ENCODE data around the gene TIMM50.

TIMM50 gene

GRCh38 chr19:39436350-39436716 is 44.3 kb upstream of the TIMM50 start:
- DNase-seq (ENCODE audit: low read depth, low spot score): no peak
- in situ Hi-C loops (cut with HindIII; ENCODE audit: low sequenced_read_pairs): no loop called here

GRCh38 chr19:39438270-39438934 is 42.2 kb upstream of the TIMM50 start:
- no peak for DNase-seq (ENCODE audit: low read depth, low spot score)
- TF ChIP-seq CTCF (IDR thresholded peaks at IDR 0.05; ENCODE audit: low read depth, low read length): no peak
- no peak overlapping the region for H3K4me3 ChIP-seq (ENCODE audit: low read depth, low read length)
- in situ Hi-C loops (cut with HindIII; ENCODE audit: low sequenced_read_pairs): no loop called here

More at GRCh38 chr19:39436350-39436716, 44.3 kb upstream of the TIMM50 start:
- H3K4me3 ChIP-seq (ENCODE audit: low read depth, low read length): peak overlapping the region; percentile 99
- TF ChIP-seq CTCF (IDR thresholded peaks at IDR 0.05; ENCODE audit: low read depth, low read length): no peak

GRCh38 chr19:39444598-39445195 is 35.9 kb upstream of the TIMM50 start:
- no peak for TF ChIP-seq CTCF (IDR thresholded peaks at IDR 0.05; ENCODE audit: low read depth, low read length)
- DNase-seq (ENCODE audit: low read depth, low spot score): no peak

GRCh38 chr19:39445196-39446111 is 35.2 kb upstream of the TIMM50 start, which contains the start of gene SUPT5H:
TSS of gene SUPT5H (plus strand) at chr19:39445582. CDS start at chr19:39445891, 309 bp downstream.
- in situ Hi-C loops (cut with HindIII; ENCODE audit: low sequenced_read_pairs): no loop called here
- peak; percentile 98 for DNase-seq (ENCODE audit: low read depth, low spot score)
- H3K4me3 ChIP-seq (ENCODE audit: low read depth, low read length): peak within 1 kb of the TSS; percentile 100
- no peak for TF ChIP-seq CTCF (IDR thresholded peaks at IDR 0.05; ENCODE audit: low read depth, low read length)

More at GRCh38 chr19:39444598-39445195, 35.9 kb upstream of the TIMM50 start:
- H3K4me3 ChIP-seq (ENCODE audit: low read depth, low read length): peak overlapping the region; percentile 100
- in situ Hi-C loops (cut with HindIII; ENCODE audit: low sequenced_read_pairs): no loop called here

GRCh38 chr19:39446365-39447084 is 34.1 kb upstream of the TIMM50 start:
- DNase-seq (ENCODE audit: low read depth, low spot score): no peak
- TF ChIP-seq CTCF (IDR thresholded peaks at IDR 0.05; ENCODE audit: low read depth, low read length): no peak
- in situ Hi-C loops (cut with HindIII; ENCODE audit: low sequenced_read_pairs): no loop called here

GRCh38 chr19:39448271-39448670 is 32.4 kb upstream of the TIMM50 start:
- no peak overlapping the region for H3K4me3 ChIP-seq (ENCODE audit: low read depth, low read length)
- no peak for DNase-seq (ENCODE audit: low read depth, low spot score)
- no peak for TF ChIP-seq CTCF (IDR thresholded peaks at IDR 0.05; ENCODE audit: low read depth, low read length)
- in situ Hi-C loops (cut with HindIII; ENCODE audit: low sequenced_read_pairs): no loop called here

More at GRCh38 chr19:39446365-39447084, 34.1 kb upstream of the TIMM50 start:
- H3K4me3 ChIP-seq (ENCODE audit: low read depth, low read length): peak overlapping the region; percentile 100

All from astrocyte of the spinal cord (primary cell).